ENCODE results near the gene CES2.
A peak's percentile ranks its signal among the peaks of the same experiment; 100 is the strongest.
"Not testable (repeated sequence)": the region's sequence is repeated elsewhere in the genome, so short reads cannot be mapped to it uniquely, and the experiment has no call there.

The CES2 gene

GRCh38 chr16:66935314-66936011, at the start of gene CES2:
Gene CES2 (plus strand): TSS chr16:66935516. CDS start chr16:66935636, 120 bp downstream.
- in situ Hi-C loops (cut with MboI; ENCODE audit: low pct_unique_long_range_greater_than_20kb, low sequenced_read_pairs), result no loop called here

DNA sequence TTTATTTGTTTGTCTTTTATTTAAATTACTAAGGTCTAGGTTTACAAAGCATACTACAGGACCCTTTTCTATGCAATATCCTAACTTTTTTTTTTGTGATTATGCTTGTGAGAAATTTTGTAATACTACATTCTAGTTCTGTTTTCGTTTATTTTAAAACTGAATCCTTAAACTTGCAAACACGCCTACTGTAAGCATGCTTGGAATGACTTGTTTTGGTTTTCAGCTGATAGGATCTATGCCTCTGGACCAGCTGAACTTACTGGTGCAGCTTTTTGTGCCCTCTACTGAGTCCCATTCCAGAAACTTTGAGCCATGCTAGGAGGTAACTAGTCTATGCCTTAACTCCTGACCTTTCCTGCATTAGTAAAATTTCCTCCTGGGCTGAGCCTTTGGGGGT, 49.0 kb upstream of the CES2 start:
- no peak for DNase-seq
- in situ Hi-C loops (cut with MboI; ENCODE audit: low pct_unique_long_range_greater_than_20kb, low sequenced_read_pairs), result no loop called here

More at GRCh38 chr16:66935314-66936011, at the start of gene CES2:
- DNase-seq, result no peak

DNA sequence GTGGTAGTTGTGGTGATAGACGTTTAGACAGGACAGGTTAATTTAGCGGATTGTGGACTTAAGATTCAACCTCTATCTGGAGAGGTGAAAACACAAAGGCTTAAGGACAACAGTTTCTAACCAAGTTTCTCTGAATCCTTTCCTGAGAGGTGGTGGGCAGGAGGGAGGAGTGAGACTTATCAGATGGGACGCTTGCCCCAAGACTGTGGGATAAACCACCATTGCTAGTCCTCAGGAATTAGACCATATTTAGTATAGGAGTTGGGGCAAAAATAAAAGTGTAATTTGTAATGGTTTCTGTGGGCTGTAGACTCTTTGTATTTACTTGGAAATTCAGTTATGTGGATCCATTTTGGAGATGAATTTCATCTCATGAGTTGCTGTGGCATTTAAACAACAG, 48.4 kb upstream of the CES2 start:
- in situ Hi-C loops (cut with MboI; ENCODE audit: low pct_unique_long_range_greater_than_20kb, low sequenced_read_pairs), result no loop called here
- no peak for DNase-seq

GRCh38 chr16:66888647-66889615, 46.4 kb upstream of the CES2 start:
- no peak for DNase-seq
- in situ Hi-C loops (cut with MboI; ENCODE audit: low pct_unique_long_range_greater_than_20kb, low sequenced_read_pairs), result no loop called here

GRCh38 chr16:66889622-66890021, 45.7 kb upstream of the CES2 start:
- no peak for DNase-seq
- in situ Hi-C loops (cut with MboI; ENCODE audit: low pct_unique_long_range_greater_than_20kb, low sequenced_read_pairs), result no loop called here

DNA sequence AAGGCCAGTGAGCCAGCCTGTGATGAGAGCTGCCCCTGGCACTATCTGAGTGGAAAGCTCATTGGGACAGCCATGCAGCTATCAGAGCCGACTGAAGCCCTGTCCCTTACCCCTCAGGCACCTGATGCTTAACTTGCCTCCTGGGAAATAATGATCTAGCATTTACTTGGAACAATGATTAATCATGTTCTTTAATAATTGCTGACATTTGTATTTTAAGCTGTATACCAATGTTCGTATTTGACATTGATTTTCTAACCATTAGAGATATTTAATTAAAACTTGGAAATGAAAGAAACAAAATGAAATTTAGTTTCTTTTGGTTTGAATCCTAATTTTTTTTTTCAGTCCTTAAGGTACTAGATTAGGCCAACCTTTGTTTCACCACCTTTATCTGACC, 44.5 kb upstream of the CES2 start:
- in situ Hi-C loops (cut with MboI; ENCODE audit: low pct_unique_long_range_greater_than_20kb, low sequenced_read_pairs), result no loop called here

DNA sequence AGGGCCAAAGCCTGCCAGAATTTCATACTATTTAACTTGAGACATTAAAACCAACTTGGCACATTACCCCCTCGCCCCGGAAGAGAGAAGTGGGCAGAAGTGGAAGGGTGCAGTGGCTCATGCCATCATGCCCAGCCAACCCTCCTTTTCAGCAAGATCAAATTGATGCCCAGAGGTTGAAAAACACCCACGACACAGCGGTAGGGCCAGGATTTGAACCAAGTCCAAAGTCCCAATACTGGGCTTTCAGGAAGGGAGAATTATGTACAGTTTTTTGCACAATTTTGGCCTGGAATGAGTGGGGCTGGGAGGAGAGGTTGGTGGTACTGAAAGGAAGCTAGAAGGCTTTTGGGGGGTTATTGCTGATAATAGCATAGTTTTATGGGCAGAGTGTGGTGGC, 44.0 kb upstream of the CES2 start:
- in situ Hi-C loops (cut with MboI; ENCODE audit: low pct_unique_long_range_greater_than_20kb, low sequenced_read_pairs), result no loop called here
- DNase-seq, result no peak

More for the DNA sequence above, 44.5 kb upstream of the CES2 start:
- DNase-seq, result no peak

- DNase-seq, result no peak
- in situ Hi-C loops (cut with MboI; ENCODE audit: low pct_unique_long_range_greater_than_20kb, low sequenced_read_pairs), result no loop called here
These were observed 43.5 kb upstream of the CES2 start for GRCh38 chr16:66891797-66892196.

- DNase-seq, result no peak
- in situ Hi-C loops (cut with MboI; ENCODE audit: low pct_unique_long_range_greater_than_20kb, low sequenced_read_pairs), result no loop called here
These were observed 41.3 kb upstream of the CES2 start for GRCh38 chr16:66894055-66894454.

DNA sequence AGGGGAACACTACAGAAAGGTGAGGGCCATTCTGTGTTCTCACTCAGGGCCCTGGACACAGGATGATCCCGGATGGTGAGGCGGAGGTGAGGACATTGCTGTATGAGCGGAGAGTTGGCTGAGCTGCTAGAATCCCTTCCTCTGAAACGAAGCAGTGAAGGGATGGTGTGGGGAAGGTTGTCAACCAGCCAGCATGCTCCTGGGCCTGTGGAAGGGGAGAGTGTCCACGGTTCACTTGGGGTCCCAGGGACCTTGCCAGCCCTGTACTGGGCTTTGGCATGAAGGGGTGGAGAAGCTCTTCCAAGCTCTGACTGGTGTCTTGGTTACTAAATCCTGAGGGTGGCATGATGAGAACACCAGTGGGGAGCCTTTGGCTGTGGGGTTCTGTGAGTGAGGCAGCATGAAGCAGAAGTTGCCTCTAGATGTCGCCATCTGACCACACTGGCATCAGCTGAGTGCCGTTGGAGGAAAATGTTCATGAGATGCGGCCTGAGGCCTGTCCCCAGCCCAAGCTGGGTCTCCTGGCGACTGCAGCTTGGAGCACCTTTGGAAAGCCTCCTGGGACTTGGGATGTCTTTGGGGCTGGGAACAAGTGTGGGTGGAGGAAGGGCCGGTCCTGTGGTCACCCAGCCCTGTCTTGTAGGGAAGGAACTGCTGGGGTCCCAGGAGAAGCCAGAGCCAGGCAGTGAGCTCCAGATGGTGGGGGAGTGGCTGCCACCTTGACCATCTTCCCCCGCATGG, 40.2 kb upstream of the CES2 start:
- in situ Hi-C loops (cut with MboI; ENCODE audit: low pct_unique_long_range_greater_than_20kb, low sequenced_read_pairs), result no loop called here
- peak; percentile 77 for DNase-seq

DNA sequence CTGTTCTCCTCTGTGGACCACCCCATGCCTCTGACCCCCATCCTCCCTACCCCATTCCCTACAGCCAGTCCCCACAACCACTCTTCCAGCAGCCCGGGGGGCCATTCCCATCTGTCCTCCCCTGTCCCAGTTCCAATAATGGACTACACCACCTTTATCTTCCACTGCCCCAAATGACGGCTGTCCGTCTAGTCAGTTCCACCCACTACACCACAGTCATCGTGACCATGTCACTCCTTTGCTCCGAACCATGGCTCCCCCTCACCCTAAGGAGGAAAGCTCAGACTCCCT, 39.7 kb upstream of the CES2 start:
- in situ Hi-C loops (cut with MboI; ENCODE audit: low pct_unique_long_range_greater_than_20kb, low sequenced_read_pairs), result no loop called here

DNA sequence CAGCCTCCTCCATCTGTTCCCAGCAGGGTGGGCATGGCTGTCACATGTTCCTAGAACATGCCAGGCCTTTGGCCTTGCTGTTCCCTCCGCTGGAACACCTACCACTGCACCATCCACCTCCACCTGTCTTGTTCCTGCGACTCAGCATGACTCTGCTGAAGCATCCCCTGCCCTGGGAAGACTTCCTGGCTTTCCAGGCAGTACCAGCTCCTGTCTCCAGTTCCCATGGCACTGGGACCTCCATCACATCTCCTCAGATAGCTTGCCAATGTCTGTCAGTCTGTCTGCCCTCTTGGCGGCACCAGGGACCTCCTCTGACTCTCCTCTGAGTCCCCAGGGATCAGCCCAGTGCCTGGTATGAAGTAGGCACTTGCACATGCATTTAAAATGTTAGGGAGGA, 39.3 kb upstream of the CES2 start:
- in situ Hi-C loops (cut with MboI; ENCODE audit: low pct_unique_long_range_greater_than_20kb, low sequenced_read_pairs), result no loop called here
- no peak for DNase-seq

More for the DNA sequence above, 39.7 kb upstream of the CES2 start:
- no peak for DNase-seq

- in situ Hi-C loops (cut with MboI; ENCODE audit: low pct_unique_long_range_greater_than_20kb, low sequenced_read_pairs); DNase-seq: not testable (repeated sequence)
These were observed 38.6 kb upstream of the CES2 start for GRCh38 chr16:66896682-66897081.

- in situ Hi-C loops (cut with MboI; ENCODE audit: low pct_unique_long_range_greater_than_20kb, low sequenced_read_pairs), result no loop called here
- no peak for DNase-seq
These were observed 37.1 kb upstream of the CES2 start for GRCh38 chr16:66898207-66898606.

DNA sequence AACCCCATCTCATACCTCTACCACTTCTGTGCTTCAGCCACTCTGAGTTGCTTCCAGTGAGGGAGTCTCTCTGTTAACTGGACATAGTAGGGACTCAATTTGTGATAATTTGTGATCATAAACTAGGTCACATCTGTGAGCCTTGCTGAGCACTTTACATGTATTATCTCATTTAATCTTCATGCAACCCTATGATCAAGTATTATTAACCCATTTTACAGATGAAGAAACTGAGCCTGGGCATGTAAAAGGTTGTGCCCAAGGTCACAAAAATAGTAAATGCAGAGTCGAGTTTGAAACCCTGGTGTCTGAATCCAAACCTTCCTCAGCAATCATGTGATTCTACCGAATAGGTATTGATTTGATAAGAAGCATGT, 36.4 kb upstream of the CES2 start:
- in situ Hi-C loops (cut with MboI; ENCODE audit: low pct_unique_long_range_greater_than_20kb, low sequenced_read_pairs), result no loop called here
- DNase-seq, result no peak

DNA sequence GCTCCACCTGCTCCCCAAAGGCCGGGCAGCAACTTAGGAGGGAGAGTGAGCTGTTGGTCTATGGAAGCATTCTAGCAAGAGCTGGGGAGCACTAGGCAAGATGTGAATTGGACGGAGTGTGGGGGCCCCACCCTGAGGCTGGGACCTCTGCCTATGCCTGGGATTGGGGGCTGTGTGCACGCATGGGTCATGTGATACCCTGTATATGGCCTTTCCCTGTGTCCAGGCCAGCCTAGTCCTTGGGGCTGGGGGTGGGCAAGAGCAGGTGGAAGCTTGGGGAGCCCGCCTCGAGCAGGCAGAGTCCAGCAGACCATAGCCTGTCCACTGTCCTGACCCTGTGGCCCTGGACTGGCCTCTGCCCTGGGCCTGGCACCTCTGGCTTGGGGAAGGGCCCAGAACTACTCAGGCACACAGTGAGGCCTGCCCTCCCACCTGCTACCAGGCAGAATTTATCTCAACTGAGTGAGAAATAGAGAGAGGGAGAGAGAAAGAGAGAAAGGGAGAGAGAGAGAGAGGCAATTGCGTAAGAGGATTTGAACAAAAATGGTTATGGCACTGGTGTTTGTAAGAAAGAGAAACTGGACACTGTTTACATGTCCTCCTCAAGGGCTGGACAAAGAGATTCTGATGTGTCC, 35.9 kb upstream of the CES2 start:
- in situ Hi-C loops (cut with MboI; ENCODE audit: low pct_unique_long_range_greater_than_20kb, low sequenced_read_pairs), result no loop called here
- DNase-seq, result no peak

DNA sequence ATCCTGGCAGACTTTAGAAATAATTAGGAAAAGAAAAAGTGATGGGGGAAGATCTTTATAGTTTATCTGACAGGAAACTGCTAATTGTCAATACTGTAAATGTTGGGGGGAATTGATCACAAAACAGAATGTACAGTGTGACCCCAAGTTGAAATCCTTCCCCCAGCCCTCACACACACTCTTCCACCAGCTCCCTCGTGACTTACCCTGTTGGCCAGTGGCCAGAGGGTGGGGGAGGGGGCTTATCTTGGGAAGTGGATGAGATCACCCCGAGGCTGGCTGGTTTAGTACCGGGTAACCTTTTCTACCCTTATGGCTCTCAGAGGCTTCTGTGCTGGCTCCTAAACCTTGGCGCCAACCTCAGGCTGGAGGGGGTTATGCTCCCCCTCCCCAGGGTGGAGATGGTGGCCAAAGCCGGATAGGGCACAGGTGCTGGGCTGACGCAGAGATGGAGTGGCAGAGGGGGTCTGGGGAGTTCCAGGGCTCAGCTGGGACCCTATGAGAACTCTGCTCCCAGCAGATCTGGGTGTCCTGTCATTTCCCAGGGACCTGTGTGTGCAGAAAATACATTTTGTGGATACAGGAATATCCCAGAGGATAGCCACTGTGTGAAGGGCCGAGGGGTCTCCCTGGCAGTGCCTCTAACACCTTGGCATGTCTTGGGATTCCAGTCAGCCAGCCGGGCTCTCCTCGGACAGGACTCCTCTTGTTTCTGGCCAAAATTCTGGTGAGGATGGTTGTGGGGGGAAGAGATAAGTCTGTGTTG, 35.2 kb upstream of the CES2 start:
- DNase-seq, result no peak
- in situ Hi-C loops (cut with MboI; ENCODE audit: low pct_unique_long_range_greater_than_20kb, low sequenced_read_pairs), result no loop called here

GRCh38 chr16:66900721-66901441, 34.4 kb upstream of the CES2 start:
- DNase-seq, result no peak
- in situ Hi-C loops (cut with MboI; ENCODE audit: low pct_unique_long_range_greater_than_20kb, low sequenced_read_pairs), result no loop called here

Data from KBM-7 (cell line).